IMR-90 (cell line): ENCODE results near the gene ARHGEF37. TPM values are rescaled to one million over a fixed set of nuclear protein-coding genes. Genes with fewer than 3 reads are reported as not detected.
A peak's percentile ranks its signal among the peaks of the same experiment; 100 is the strongest.

Experiments
- ATAC-seq: fragments of 200-7000 bp; cut with Tn5 transposase; 2 replicates; pipeline ENCODE4 v1.9.1; 2020; ENCODE audit warnings: low read depth, mild to moderate bottlenecking, moderate library complexity
- BruUV-seq: library from RNA; stranded (reverse); fragments of 400-500 nt; replicated peaks from 2 replicates; lab custom pipeline; 2021; lab: Mats Ljungman, UMichigan
- CTCF ChIA-PET: fragments of 300-600 bp; formaldehyde crosslinking; extraction: SDS; loops from one replicate; lab custom pipeline; 2021; ENCODE audit warnings: antibody characterized with exemption; lab: Yijun Ruan, JAX
- POLR2A ChIA-PET: fragments of 300-600 bp; sonication (Branson Sonifier 250); formaldehyde crosslinking; loops from one replicate; lab custom pipeline; 2022; ENCODE audit warnings: antibody characterized with exemption; ENCODE audit not compliant: unreplicated experiment; lab: Charles Lee
- DNase-seq: peaks from one replicate; pipeline ENCODE4 v3.0.0; 2013
- H2AFZ ChIP-seq: replicated peaks from 2 replicates; pipeline ENCODE3; 2013; ENCODE audit warnings: low read length, mild to moderate bottlenecking; ENCODE audit not compliant: poor library complexity
- H2AK5ac ChIP-seq: 2 replicates; pipeline ENCODE4 v1.6.1; 2013; ENCODE audit warnings: low read depth, low read length, inconsistent platforms
- H2AK9ac ChIP-seq: replicated peaks from 2 replicates; pipeline ENCODE3; 2013; ENCODE audit warnings: mild to moderate bottlenecking, low read depth, low read length, moderate library complexity; ENCODE audit not compliant: poor library complexity
- H2BK120ac ChIP-seq: 2 replicates; pipeline ENCODE4 v1.6.1; 2013; ENCODE audit warnings: low read depth, low read length, inconsistent platforms
- H2BK15ac ChIP-seq: 3 replicates; pipeline ENCODE4 v1.6.1; 2013; ENCODE audit warnings: low read depth, low read length, inconsistent platforms
- H2BK20ac ChIP-seq: 2 replicates; pipeline ENCODE4 v1.6.1; 2013; ENCODE audit warnings: low read depth, mild to moderate bottlenecking, inconsistent platforms, low read length, moderate library complexity
- H2BK5ac ChIP-seq: 2 replicates; pipeline ENCODE4 v1.6.1; 2013; ENCODE audit warnings: mild to moderate bottlenecking, low read depth, low read length, inconsistent platforms; ENCODE audit not compliant: poor library complexity, severe bottlenecking
- H3K14ac ChIP-seq: replicated peaks from 2 replicates; pipeline ENCODE4 v1.6.1; 2013; ENCODE audit warnings: low read depth, low read length, inconsistent platforms
- H3K18ac ChIP-seq: 2 replicates; pipeline ENCODE4 v1.6.1; 2013; ENCODE audit warnings: low read depth, low read length, control low read depth
- H3K23ac ChIP-seq: 2 replicates; pipeline ENCODE4 v1.6.1; 2013; ENCODE audit warnings: low read depth, low read length, inconsistent platforms
- H3K27ac ChIP-seq: 2 replicates; pipeline ENCODE4 v1.5.1; 2013; ENCODE audit warnings: mild to moderate bottlenecking, control low read depth, low read length; ENCODE audit not compliant: insufficient read depth
- H3K27me3 ChIP-seq: 2 replicates; pipeline ENCODE4 v1.6.1; 2013; ENCODE audit warnings: low read length; ENCODE audit not compliant: control insufficient read depth, insufficient read depth
- H3K36me3 ChIP-seq: 2 replicates; pipeline ENCODE4 v1.6.1; 2013; ENCODE audit warnings: low read length, mixed read lengths; ENCODE audit not compliant: control insufficient read depth, insufficient read depth
- H3K4ac ChIP-seq: 2 replicates; pipeline ENCODE4 v1.6.1; 2013; ENCODE audit warnings: low read depth, low read length, inconsistent platforms
- H3K4me1 ChIP-seq: 2 replicates; pipeline ENCODE4 v1.6.1; 2013; ENCODE audit warnings: low read length, mixed read lengths; ENCODE audit not compliant: control insufficient read depth, insufficient read depth
- H3K4me2 ChIP-seq: 2 replicates; pipeline ENCODE4 v1.6.1; 2013; ENCODE audit warnings: low read depth, mild to moderate bottlenecking, control low read depth, low read length, moderate library complexity
- H3K4me3 ChIP-seq: 2 replicates; pipeline ENCODE4 v1.5.1; 2013; ENCODE audit warnings: low read depth, mild to moderate bottlenecking, control low read depth, low read length, moderate library complexity; ENCODE audit not compliant: insufficient read depth
- H3K56ac ChIP-seq: 2 replicates; pipeline ENCODE4 v1.6.1; 2013; ENCODE audit warnings: low read length, inconsistent platforms; ENCODE audit not compliant: insufficient read depth; ENCODE audit errors: extremely low read depth
- H3K79me1 ChIP-seq, 2 experiments: 2 replicates each; pipeline ENCODE4 v1.6.1; 2013; ENCODE audit warnings: low read length in 2 of 2, inconsistent platforms in 1 of 2, low read depth in 1 of 2
- H3K9ac ChIP-seq: 2 replicates; pipeline ENCODE4 v1.6.1; 2013; ENCODE audit warnings: low read depth, low read length, control low read depth
- H3K9me1 ChIP-seq: 2 replicates; pipeline ENCODE4 v1.6.1; 2013; ENCODE audit warnings: low read length, inconsistent platforms; ENCODE audit not compliant: insufficient read depth
- H3K9me3 ChIP-seq: 2 replicates; pipeline ENCODE4 v1.6.1; 2013; ENCODE audit warnings: low read length; ENCODE audit not compliant: control insufficient read depth, insufficient read depth
- H4K20me1 ChIP-seq: 2 replicates; pipeline ENCODE4 v1.6.1; 2013; ENCODE audit warnings: low read length, inconsistent platforms; ENCODE audit not compliant: insufficient read depth
- H4K5ac ChIP-seq: 2 replicates; pipeline ENCODE4 v1.6.1; 2013; ENCODE audit warnings: mild to moderate bottlenecking, low read depth, low read length, control low read depth
- H4K8ac ChIP-seq, 2 experiments: 2 replicates each; pipeline ENCODE4 v1.6.1; 2013; ENCODE audit warnings: low read depth in 2 of 2, low read length in 2 of 2, control low read depth in 1 of 2, inconsistent platforms in 1 of 2
- H4K91ac ChIP-seq: 2 replicates; pipeline ENCODE4 v1.6.1; 2013; ENCODE audit warnings: low read depth, low read length, inconsistent platforms; ENCODE audit not compliant: insufficient read depth
- BHLHE40 ChIP-seq: fragments of 150-350 bp; IDR thresholded peaks from 2 replicates; pipeline ENCODE4 v1.6.1; 2016; ENCODE audit warnings: mild to moderate bottlenecking, low read depth, low read length
- CEBPB ChIP-seq: IDR thresholded peaks from 2 replicates; pipeline ENCODE4 v1.6.1; 2012; ENCODE audit warnings: low read depth, low read length, improper control_type of control experiment
- CHD1 ChIP-seq: IDR thresholded peaks from 2 replicates; pipeline ENCODE4 v1.6.1; 2012; ENCODE audit warnings: low read depth, low read length, improper control_type of control experiment
- FOS ChIP-seq: fragments of 150-350 bp; IDR thresholded peaks from 2 replicates; pipeline ENCODE4 v1.6.1; 2016; ENCODE audit warnings: low read depth, low read length
- MAZ ChIP-seq: IDR thresholded peaks from 2 replicates; pipeline ENCODE4 v1.6.1; 2012; ENCODE audit warnings: low read depth, mild to moderate bottlenecking, low read length, improper control_type of control experiment, moderate library complexity, borderline replicate concordance
- POLR2A ChIP-seq: IDR thresholded peaks from 2 replicates; pipeline ENCODE4 v1.6.1; 2012; ENCODE audit warnings: mild to moderate bottlenecking, low read depth, low read length
- RCOR1 ChIP-seq: IDR thresholded peaks from 2 replicates; pipeline ENCODE4 v1.6.1; 2012; ENCODE audit warnings: mild to moderate bottlenecking, low read length, improper control_type of control experiment; ENCODE audit not compliant: insufficient replicate concordance
- RFX5 ChIP-seq: IDR thresholded peaks from 2 replicates; pipeline ENCODE4 v1.8.0; 2012; ENCODE audit warnings: low read depth, mild to moderate bottlenecking, low read length, moderate library complexity
- WGBS, 2 experiments: methylation state at CpG; one replicate each; pipeline versions ENCODE4 v1.1.5 to v1.1.7; 2013; ENCODE audit warnings: missing lambda C conversion rate in 2 of 2; ENCODE audit not compliant: insufficient read length in 1 of 2; ENCODE audit errors: extremely low coverage in 2 of 2; 5-methylcytosine and 5-hydroxymethylcytosine counted together
- dilution Hi-C: fragments of 300-500 bp; cut with HindIII; formaldehyde crosslinking; loops from one replicate; pipeline ENCODE4 v1.14.3; 2018; ENCODE audit warnings: low sequenced_read_pairs; ENCODE audit not compliant: unreplicated experiment
- in situ Hi-C: fragments of 300-500 bp; cut with MboI; formaldehyde crosslinking; loops from 3 replicates; pipeline ENCODE4 v1.14.3; 2019; ENCODE audit warnings: low sequenced_read_pairs, inconsistent platforms, mixed read lengths
- intact Hi-C: fragments of 100-400 bp; cut with micrococcal nuclease; formaldehyde crosslinking; loops from 2 replicates; pipeline ENCODE4 v1.10.0; 2022
- polyA plus RNA-seq, 3 experiments: library from polyadenylated mRNA; depleted of rRNA; stranded (reverse); fragments of >200 nt; gene quantifications; 2 replicates each; pipeline ENCODE4 v1.2.3, GENCODE V29; 2012; ENCODE audit warnings: low replicate concordance in 1 of 3
- total RNA-seq: library from RNA; depleted of rRNA; stranded (reverse); fragments of >200 nt; gene quantifications from 2 replicates; pipeline ENCODE4 v1.2.3, GENCODE V29; 2012
- TF ChIP-seq, protein P1 (sequence below): fragments of 150-350 bp; IDR thresholded peaks from 2 replicates; pipeline ENCODE4 v1.6.1; 2016; ENCODE audit warnings: low read depth, mild to moderate bottlenecking, low read length, moderate library complexity, borderline replicate concordance

Gene ARHGEF37
- total and polyA plus RNA-seq, 2 of the 4 experiments (the other 2 are of a cell fraction) = 0.39 to 0.54 TPM

DNA sequence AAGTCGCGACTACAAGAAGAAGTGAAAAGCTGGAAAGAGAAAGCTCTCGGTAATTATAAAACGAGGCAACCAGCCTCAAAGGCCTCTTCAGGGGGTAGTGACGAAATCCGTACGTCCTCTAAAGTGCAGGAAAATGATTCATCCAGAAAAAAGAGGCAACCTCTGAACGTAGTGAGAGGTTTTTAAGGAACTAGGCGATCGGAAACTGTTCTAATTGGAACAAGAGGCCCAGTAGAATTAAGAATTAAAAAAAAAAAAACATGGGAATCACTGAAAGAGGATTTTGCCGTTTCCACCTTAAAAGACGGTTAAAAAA is 31.1 kb upstream of the ARHGEF37 start:
- Histone ChIP-seq H3K18ac (peak overlapping the region; percentile 94), H2BK20ac (no peak overlapping the region), H3K27ac (peak overlapping the region; percentile 100), H3K4me1 (peaks cover 2% of the 10 kb centered on the region), H4K20me1 (peaks cover 43% of the 10 kb centered on the region), H3K9me1 (peaks cover 4% of the 10 kb centered on the region), H4K91ac (peak overlapping the region; percentile 96), H3K23ac (peak overlapping the region; percentile 100), H2AFZ (no peak overlapping the region), H4K5ac (peak overlapping the region; percentile 89), H2BK15ac (peak overlapping the region; percentile 20; the same call in 2 of the 3 replicates), H2BK5ac (peak overlapping the region; percentile 89), H3K4me2 (peak overlapping the region; percentile 87), H3K9ac (peak overlapping the region; percentile 100), H3K14ac (peak overlapping the region; percentile 99), H3K4ac (peak overlapping the region; percentile 99), H3K36me3 (peaks cover 31% of the 10 kb centered on the region), H2AK9ac (peak overlapping the region; percentile 80), H2BK120ac (peak overlapping the region; percentile 91), H4K8ac (peak overlapping the region; percentile 74 to 89), H3K27me3 (no peaks in the 10 kb centered on the region), H3K9me3 (no peaks in the 10 kb centered on the region), H2AK5ac (peak overlapping the region; percentile 84), H3K79me1 (0 out of 4 replicates have a peak, but pooled peaks cover 0 to 10% of the 10 kb centered on the region in 2 experiments), H3K4me3 (peak overlapping the region; percentile 81), H3K56ac (peak overlapping the region; percentile 99)
- dilution Hi-C loops = no loop called here
- BruUV-seq = no TSS peak
- POLR2A ChIA-PET = interaction anchor here (0.6 to 1.6 kb wide), 7 partner anchors 12 to 244 kb away, joined by 4 to 6 read pairs (median 4); no protein-coding TSS in a partner anchor
- TF ChIP-seq BHLHE40 = no peak
- TF ChIP-seq RCOR1 = no peak
- TF ChIP-seq, protein P1, sequence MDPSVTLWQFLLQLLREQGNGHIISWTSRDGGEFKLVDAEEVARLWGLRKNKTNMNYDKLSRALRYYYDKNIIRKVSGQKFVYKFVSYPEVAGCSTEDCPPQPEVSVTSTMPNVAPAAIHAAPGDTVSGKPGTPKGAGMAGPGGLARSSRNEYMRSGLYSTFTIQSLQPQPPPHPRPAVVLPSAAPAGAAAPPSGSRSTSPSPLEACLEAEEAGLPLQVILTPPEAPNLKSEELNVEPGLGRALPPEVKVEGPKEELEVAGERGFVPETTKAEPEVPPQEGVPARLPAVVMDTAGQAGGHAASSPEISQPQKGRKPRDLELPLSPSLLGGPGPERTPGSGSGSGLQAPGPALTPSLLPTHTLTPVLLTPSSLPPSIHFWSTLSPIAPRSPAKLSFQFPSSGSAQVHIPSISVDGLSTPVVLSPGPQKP = no peak
- peak; percentile 73 for TF ChIP-seq CEBPB
- TF ChIP-seq MAZ = no peak
- TF ChIP-seq FOS = no peak
- no peak for TF ChIP-seq RFX5
- no peak for TF ChIP-seq CHD1
- TF ChIP-seq POLR2A = peak; percentile 50; the same call in 1 of the 2 replicates
- peak; percentile 71 for DNase-seq
- WGBS, 2 experiments = 0% methylated on average over 8 of the region's 12 CpGs; no CpG with 5 or more reads in 1 of the 2 experiments
- no peak for ATAC-seq
- intact Hi-C loops = loop anchor here (2.0 to 5.0 kb wide), 2 partner anchors 33 to 53 kb away; no protein-coding TSS in a partner anchor
- in situ Hi-C loops = loop anchor here (25.0 kb wide), 1 partner anchor 388 kb away; no protein-coding TSS in a partner anchor
- CTCF ChIA-PET = interaction anchor here (0.7 to 1.9 kb wide), 6 partner anchors 11 to 104 kb away, joined by 3 to 9 read pairs (median 4); no protein-coding TSS in a partner anchor
